Muscle layer of colon (tissue), 2 donors: ENCODE data around the gene ZNF22.

Source experiments
- H3K27ac ChIP-seq: one replicate; pipeline ENCODE4 v1.7.0; 2013; ENCODE audit warnings: low read depth, mild to moderate bottlenecking, low read length, moderate library complexity
- H3K27me3 ChIP-seq, 2 donors: one replicate each; pipeline ENCODE4 v1.7.0; 2013; ENCODE audit warnings: low read length in 2 of 2, mild to moderate bottlenecking in 2 of 2; ENCODE audit not compliant: insufficient read depth in 2 of 2, control insufficient read depth in 1 of 2
- H3K36me3 ChIP-seq: one replicate; pipeline ENCODE4 v1.7.0; 2013; ENCODE audit warnings: mild to moderate bottlenecking, low read length; ENCODE audit not compliant: insufficient read depth
- H3K4me1 ChIP-seq: one replicate; pipeline ENCODE4 v1.7.0; 2013; ENCODE audit warnings: mild to moderate bottlenecking, low read length; ENCODE audit not compliant: insufficient read depth
- H3K4me3 ChIP-seq, 2 donors: one replicate each; pipeline ENCODE4 v1.7.0; 2013; ENCODE audit warnings: low read length in 2 of 2, low read depth in 1 of 2, mild to moderate bottlenecking in 1 of 2, moderate library complexity in 1 of 2
- H3K9ac ChIP-seq: one replicate; pipeline ENCODE4 v1.7.0; 2013; ENCODE audit warnings: low read length
- H3K9me3 ChIP-seq: one replicate; pipeline ENCODE4 v1.7.0; 2013; ENCODE audit warnings: mild to moderate bottlenecking, low read length
- donor health status: abdominal sarcoma.
- donor health status: Adenocarcinoma of cecum.

ZNF22 gene

GRCh38 chr10:44973323-44974081, 27.2 kb upstream of the ZNF22 start:
- H3K4me3 ChIP-seq: no peak overlapping the region
- H3K27me3 ChIP-seq: no peaks in the 10 kb centered on the region
- H3K36me3 ChIP-seq: peaks cover 24% of the 10 kb centered on the region
- H3K4me1 ChIP-seq: peaks cover 42% of the 10 kb centered on the region
- H3K27ac ChIP-seq: peak overlapping the region; percentile 92
- H3K9ac ChIP-seq: no peak overlapping the region
- no peaks in the 10 kb centered on the region for H3K9me3 ChIP-seq

GRCh38 chr10:44974082-44974627, 26.6 kb upstream of the ZNF22 start:
- Histone ChIP-seq H3K9ac (peak overlapping the region; percentile 29), H3K9me3 (no peaks in the 10 kb centered on the region), H3K4me1 (peaks cover 45% of the 10 kb centered on the region), H3K27ac (peak overlapping the region; percentile 92), H3K4me3 (peak overlapping the region; percentile 29 to 64), H3K27me3 (no peaks in the 10 kb centered on the region), H3K36me3 (peaks cover 24% of the 10 kb centered on the region)

GRCh38 chr10:44974628-44975430, 25.9 kb upstream of the ZNF22 start:
- H3K9ac ChIP-seq: peak overlapping the region; percentile 29
- peak overlapping the region; percentile 53 to 64 for H3K4me3 ChIP-seq
- peak overlapping the region; percentile 92 for H3K27ac ChIP-seq
- H3K9me3 ChIP-seq: no peaks in the 10 kb centered on the region
- no peaks in the 10 kb centered on the region for H3K27me3 ChIP-seq
- peaks cover 24% of the 10 kb centered on the region for H3K36me3 ChIP-seq
- peaks cover 52% of the 10 kb centered on the region for H3K4me1 ChIP-seq

- Histone ChIP-seq H3K36me3 (peaks cover 16% of the 10 kb centered on the region), H3K9ac (peak overlapping the region; percentile 10), H3K27me3 (no peaks in the 10 kb centered on the region), H3K9me3 (no peaks in the 10 kb centered on the region), H3K27ac (peak overlapping the region; percentile 41), H3K4me3 (peak overlapping the region in 1 of 2 donors; percentile 95), H3K4me1 (peaks cover 60% of the 10 kb centered on the region)
Measured at GRCh38 chr10:44975431-44976331, 25.0 kb upstream of the ZNF22 start.

GRCh38 chr10:44976352-44977198, 24.1 kb upstream of the ZNF22 start:
- Histone ChIP-seq H3K27ac (peak overlapping the region; percentile 75), H3K36me3 (peaks cover 16% of the 10 kb centered on the region), H3K4me3 (peak overlapping the region; percentile 18 to 95), H3K27me3 (no peaks in the 10 kb centered on the region), H3K9ac (peak overlapping the region; percentile 10), H3K4me1 (peaks cover 68% of the 10 kb centered on the region), H3K9me3 (no peaks in the 10 kb centered on the region)

GRCh38 chr10:44977287-44978212, 23.2 kb upstream of the ZNF22 start:
- Histone ChIP-seq H3K4me1 (peaks cover 77% of the 10 kb centered on the region), H3K27me3 (no peaks in the 10 kb centered on the region), H3K9ac (peak overlapping the region; percentile 74), H3K9me3 (no peaks in the 10 kb centered on the region), H3K36me3 (peaks cover 10% of the 10 kb centered on the region), H3K27ac (peak overlapping the region; percentile 75), H3K4me3 (peak overlapping the region; percentile 18 to 95)

- H3K27me3 ChIP-seq: no peaks in the 10 kb centered on the region
- peak overlapping the region; percentile 74 for H3K9ac ChIP-seq
- no peaks in the 10 kb centered on the region for H3K9me3 ChIP-seq
- H3K27ac ChIP-seq: peak overlapping the region; percentile 75
- H3K36me3 ChIP-seq: peaks cover 10% of the 10 kb centered on the region
- H3K4me1 ChIP-seq: peaks cover 77% of the 10 kb centered on the region
- H3K4me3 ChIP-seq: peak overlapping the region; percentile 18 to 95
Measured at GRCh38 chr10:44978213-44978569, 22.5 kb upstream of the ZNF22 start.

GRCh38 chr10:44978570-44979280, 22.0 kb upstream of the ZNF22 start, which contains the start of gene DEPP1:
Gene DEPP1, minus strand, starts transcription at chr10:44978809. Its CDS starts 779 bp downstream, at chr10:44978030.
- peaks cover 77% of the 10 kb centered on the region for H3K4me1 ChIP-seq
- H3K36me3 ChIP-seq: peaks cover 10% of the 10 kb centered on the region
- H3K27ac ChIP-seq: peak within 1 kb of the TSS; percentile 75
- H3K9me3 ChIP-seq: no peaks in the 10 kb centered on the region
- H3K27me3 ChIP-seq: no peaks in the 10 kb centered on the region
- H3K4me3 ChIP-seq: peak within 1 kb of the TSS; percentile 18 to 95
- peak within 1 kb of the TSS; percentile 74 for H3K9ac ChIP-seq
